ELR (cell line): ENCODE measurements around the gene COPG2.
"Not testable (repeated sequence)": the region's sequence is repeated elsewhere in the genome, so short reads cannot be mapped to it uniquely, and the experiment has no call there.

ENCODE experiments used
- DNase-seq: peaks from one replicate; pipeline ENCODE4 v3.0.0-alpha.2; 2015; ENCODE audit warnings: low read depth

Gene COPG2

GRCh38 chr7:130668258-130669084 is at the start of gene COPG2:
COPG2 (minus strand) TSS chr7:130668748; CDS start chr7:130668668, 80 bp downstream.
- DNase-seq = peak; percentile 85

GRCh38 chr7:130712416-130712815 is 43.9 kb upstream of the COPG2 start:
- DNase-seq = no peak

GRCh38 chr7:130708766-130709165 is 40.2 kb upstream of the COPG2 start:
- DNase-seq = no peak

GRCh38 chr7:130708001-130708400 is 39.5 kb upstream of the COPG2 start:
- no peak for DNase-seq

- no peak for DNase-seq
Observed at GRCh38 chr7:130703851-130704250, 35.3 kb upstream of the COPG2 start.

GRCh38 chr7:130701650-130702049 is 33.1 kb upstream of the COPG2 start:
- DNase-seq = no peak

- DNase-seq = no peak
Observed at GRCh38 chr7:130700760-130701159, 32.2 kb upstream of the COPG2 start.

- DNase-seq = peak; percentile 1
Observed at GRCh38 chr7:130699686-130700085, 31.1 kb upstream of the COPG2 start.

- DNase-seq = no peak
Observed at GRCh38 chr7:130697820-130698219, 29.3 kb upstream of the COPG2 start.

GRCh38 chr7:130695840-130696239 is 27.3 kb upstream of the COPG2 start:
- DNase-seq = peak; percentile 66

GRCh38 chr7:130692396-130692795 is 23.8 kb upstream of the COPG2 start:
- not testable (repeated sequence) for DNase-seq

GRCh38 chr7:130689683-130690082 is 21.1 kb upstream of the COPG2 start:
- DNase-seq = no peak

- DNase-seq = no peak
Observed at GRCh38 chr7:130683026-130683425, 14.5 kb upstream of the COPG2 start.

GRCh38 chr7:130674456-130674855 is 5.9 kb upstream of the COPG2 start:
- DNase-seq = no peak

GRCh38 chr7:130673066-130673465 is 4.5 kb upstream of the COPG2 start:
- DNase-seq = peak; percentile 3

GRCh38 chr7:130672146-130672545 is 3.6 kb upstream of the COPG2 start:
- no peak for DNase-seq

GRCh38 chr7:130669085-130669700 is 645 bp upstream of the COPG2 start:
- no peak for DNase-seq

GRCh38 chr7:130667593-130668257 is 823 bp downstream of the COPG2 start:
- DNase-seq = peak; percentile 17

- peak; percentile 18 for DNase-seq
Observed at GRCh38 chr7:130662426-130662825, 6.1 kb downstream of the COPG2 start.

GRCh38 chr7:130655286-130655685 is 13.3 kb downstream of the COPG2 start:
- DNase-seq = no peak

- no peak for DNase-seq
Observed at GRCh38 chr7:130654850-130655249, 13.7 kb downstream of the COPG2 start.

GRCh38 chr7:130650611-130651120 is 17.9 kb downstream of the COPG2 start:
- DNase-seq = no peak
